ENCODE measurements around the gene NRARP.

NRARP gene

DNA sequence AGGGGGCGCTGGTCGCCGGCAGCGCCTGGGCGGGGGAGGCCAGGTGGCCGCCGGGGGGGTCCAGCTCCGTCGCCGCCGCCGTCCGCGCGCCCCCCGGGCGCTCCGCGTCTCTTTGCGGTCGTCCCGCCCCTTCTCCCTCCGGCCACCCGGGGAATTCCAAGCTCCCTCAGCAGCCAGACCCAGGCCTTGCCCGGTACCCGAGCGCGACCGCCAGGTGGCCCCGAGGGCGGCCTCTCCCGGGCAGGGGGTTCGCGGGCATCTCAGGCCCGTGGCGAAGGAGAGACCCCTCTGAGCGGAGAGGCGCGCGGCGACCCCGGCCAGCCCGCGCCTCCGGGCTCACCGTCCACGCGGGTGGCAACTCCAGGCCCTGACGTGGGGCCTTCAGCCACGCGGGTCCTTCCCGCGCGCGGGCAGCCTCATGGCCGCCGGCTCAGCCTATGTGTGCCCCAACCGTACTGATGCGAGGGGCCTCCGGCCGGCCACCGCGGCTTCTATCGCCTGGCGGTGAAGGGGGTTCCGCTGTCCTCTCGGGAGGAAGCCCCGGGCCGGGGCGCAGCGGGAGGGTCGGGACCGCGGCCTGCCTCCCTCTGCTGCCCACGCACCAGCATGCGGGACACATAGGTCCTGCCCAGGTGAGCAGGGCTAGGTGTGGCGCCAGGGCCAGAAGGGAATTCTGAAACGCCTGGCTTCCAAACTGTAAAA, 529 bp upstream of the NRARP start:
- DNase-seq = peak; percentile 80
- Histone ChIP-seq H2AK5ac (ENCODE audit: low read length) (no peak overlapping the region), H2BK5ac (ENCODE audit: low read length) (no peak overlapping the region), H2BK120ac (ENCODE audit: low read depth, low read length) (no peak overlapping the region), H3K27me3 (ENCODE audit: insufficient read depth, low read length, poor library complexity) (peaks cover 2% of the 10 kb centered on the region), H4K5ac (ENCODE audit: low read length) (no peak overlapping the region), H3K4me2 (ENCODE audit: low read length) (peak overlapping the region; percentile 36), H3K79me2 (ENCODE audit: control insufficient read depth, insufficient read depth, low read length) (no peaks in the 10 kb centered on the region), H3K4ac (ENCODE audit: low read depth, low read length) (no peak overlapping the region), H2BK15ac (replicated peaks; ENCODE audit: low read depth) (no peak overlapping the region), H3K79me1 (ENCODE audit: low read length) (no peaks in the 10 kb centered on the region), H3K4me1 (ENCODE audit: control insufficient read depth, low read depth, low read length) (peaks cover 12% of the 10 kb centered on the region), H4K8ac (ENCODE audit: low read depth, low read length) (no peak overlapping the region), H3K27ac (ENCODE audit: low read depth, low read length) (no peak overlapping the region), H3K36me3 (ENCODE audit: control insufficient read depth, insufficient read depth, low read length) (no peaks in the 10 kb centered on the region), H3K56ac (ENCODE audit: low read length) (peak overlapping the region; percentile 73), H3K23ac (ENCODE audit: low read length) (peak overlapping the region; percentile 48), H3K18ac (ENCODE audit: low read length) (peak overlapping the region; percentile 2), H3K9ac (ENCODE audit: low read length) (peak overlapping the region; percentile 47), H3K4me3 (ENCODE audit: low read length) (no peak overlapping the region)
- no CpG with 5 or more reads among the region's 78 CpGs for WGBS (ENCODE audit: extremely low coverage, insufficient coverage, low lambda C conversion rate)

DNA sequence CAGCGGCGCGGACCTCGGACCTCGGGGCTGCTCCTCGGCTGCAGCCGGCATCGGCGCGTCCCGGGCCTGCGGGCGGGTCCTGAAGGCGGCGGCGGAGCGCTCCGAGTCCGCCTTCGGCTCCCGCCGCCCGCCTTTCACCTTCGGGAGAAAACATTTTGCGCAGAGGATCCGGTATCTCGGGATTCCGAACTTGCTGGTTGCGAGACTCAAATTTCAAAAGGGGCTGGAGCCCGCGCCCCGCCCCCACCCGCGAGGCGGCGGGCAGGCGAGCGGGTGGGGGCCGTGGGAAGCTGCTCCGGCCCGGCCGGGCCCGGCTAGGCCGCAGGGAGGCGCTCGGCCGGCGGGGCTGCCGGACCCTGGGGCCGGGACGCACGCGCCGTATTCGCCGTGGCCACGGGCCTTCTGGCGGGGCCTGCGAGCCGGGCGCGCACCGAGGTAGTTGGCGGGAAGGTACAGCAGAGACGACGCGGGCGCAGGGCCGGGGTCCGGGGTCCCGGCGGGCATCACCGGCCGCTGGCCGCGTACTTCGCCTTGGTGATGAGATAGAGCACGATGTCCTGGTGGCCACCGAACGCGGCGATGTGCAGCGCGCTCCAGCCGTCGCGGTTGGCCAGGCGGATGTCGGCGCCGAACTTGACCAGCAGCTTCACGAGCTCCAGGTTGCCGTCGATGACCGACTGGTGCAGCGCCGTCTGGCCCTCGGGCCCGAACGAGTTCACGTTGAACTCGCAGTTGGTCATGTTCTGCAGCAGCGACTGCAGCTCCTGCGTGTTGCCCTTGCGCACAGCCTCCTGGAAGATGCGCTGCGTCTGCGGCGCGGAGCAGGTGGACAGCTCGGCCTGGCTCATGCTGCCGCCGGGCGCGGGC, 757 bp downstream of the NRARP start:
- Histone ChIP-seq H3K79me2 (ENCODE audit: control insufficient read depth, insufficient read depth, low read length) (no peaks in the 10 kb centered on the region), H3K56ac (ENCODE audit: low read length) (peak overlapping the region; percentile 73), H4K8ac (ENCODE audit: low read depth, low read length) (no peak overlapping the region), H2BK5ac (ENCODE audit: low read length) (no peak overlapping the region), H3K79me1 (ENCODE audit: low read length) (no peaks in the 10 kb centered on the region), H3K4me2 (ENCODE audit: low read length) (peak overlapping the region; percentile 81), H3K23ac (ENCODE audit: low read length) (peak overlapping the region; percentile 66), H3K4me1 (ENCODE audit: control insufficient read depth, low read depth, low read length) (peaks cover 12% of the 10 kb centered on the region), H2BK120ac (ENCODE audit: low read depth, low read length) (no peak overlapping the region), H2BK15ac (replicated peaks; ENCODE audit: low read depth) (no peak overlapping the region), H3K27ac (ENCODE audit: low read depth, low read length) (no peak overlapping the region), H4K5ac (ENCODE audit: low read length) (no peak overlapping the region), H3K27me3 (ENCODE audit: insufficient read depth, low read length, poor library complexity) (peaks cover 5% of the 10 kb centered on the region), H3K36me3 (ENCODE audit: control insufficient read depth, insufficient read depth, low read length) (no peaks in the 10 kb centered on the region), H3K4me3 (ENCODE audit: low read length) (peak overlapping the region; percentile 53), H3K9ac (ENCODE audit: low read length) (peak overlapping the region; percentile 63), H3K4ac (ENCODE audit: low read depth, low read length) (no peak overlapping the region), H3K18ac (ENCODE audit: low read length) (no peak overlapping the region), H2AK5ac (ENCODE audit: low read length) (no peak overlapping the region)
- WGBS (ENCODE audit: extremely low coverage, insufficient coverage, low lambda C conversion rate) = no CpG with 5 or more reads among the region's 115 CpGs
- DNase-seq = peak; percentile 68

DNA sequence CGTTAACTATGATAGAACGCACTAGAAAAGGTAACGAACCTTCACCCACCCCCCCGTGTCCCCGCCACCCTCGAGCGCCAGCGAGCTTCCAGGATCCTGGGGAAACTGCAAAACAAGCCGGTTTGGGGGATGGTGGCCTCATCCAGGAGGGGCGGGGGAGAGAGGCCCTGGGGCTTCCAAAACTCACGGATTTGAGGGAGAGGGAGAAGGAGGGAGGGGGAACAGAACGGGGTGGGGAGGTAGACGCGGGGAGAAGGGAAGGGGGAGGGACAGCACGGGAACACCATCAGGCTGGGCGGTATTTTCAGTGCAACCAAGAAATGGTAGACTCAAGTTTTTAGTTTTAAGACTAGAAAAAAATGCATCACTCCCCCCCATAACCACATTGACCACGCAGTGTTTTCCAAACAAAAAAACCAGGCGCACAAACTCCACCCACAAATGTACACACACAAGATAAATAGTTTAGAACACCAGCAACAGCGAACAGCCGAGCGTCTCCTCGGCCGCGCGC, 1.4 kb downstream of the NRARP start:
- H2BK120ac ChIP-seq (ENCODE audit: low read depth, low read length) = no peak overlapping the region
- H3K79me2 ChIP-seq (ENCODE audit: control insufficient read depth, insufficient read depth, low read length) = no peaks in the 10 kb centered on the region
- peak overlapping the region; percentile 53 for H3K4me3 ChIP-seq (ENCODE audit: low read length)
- no peak overlapping the region for H3K4ac ChIP-seq (ENCODE audit: low read depth, low read length)
- no peak overlapping the region for H3K18ac ChIP-seq (ENCODE audit: low read length)
- peak overlapping the region; percentile 63 for H3K9ac ChIP-seq (ENCODE audit: low read length)
- H3K23ac ChIP-seq (ENCODE audit: low read length) = no peak overlapping the region
- no peaks in the 10 kb centered on the region for H3K36me3 ChIP-seq (ENCODE audit: control insufficient read depth, insufficient read depth, low read length)
- no peak overlapping the region for H2BK5ac ChIP-seq (ENCODE audit: low read length)
- peaks cover 8% of the 10 kb centered on the region for H3K4me1 ChIP-seq (ENCODE audit: control insufficient read depth, low read depth, low read length)
- no peak overlapping the region for H3K27ac ChIP-seq (ENCODE audit: low read depth, low read length)
- no CpG with 5 or more reads among the region's 25 CpGs for WGBS (ENCODE audit: extremely low coverage, insufficient coverage, low lambda C conversion rate)
- peak; percentile 74 for DNase-seq
- no peak overlapping the region for H2BK15ac ChIP-seq (replicated peaks; ENCODE audit: low read depth)
- peak overlapping the region; percentile 73 for H3K56ac ChIP-seq (ENCODE audit: low read length)
- H2AK5ac ChIP-seq (ENCODE audit: low read length) = no peak overlapping the region
- H4K8ac ChIP-seq (ENCODE audit: low read depth, low read length) = no peak overlapping the region
- H3K4me2 ChIP-seq (ENCODE audit: low read length) = peak overlapping the region; percentile 81
- H3K27me3 ChIP-seq (ENCODE audit: insufficient read depth, low read length, poor library complexity) = peaks cover 8% of the 10 kb centered on the region
- no peak overlapping the region for H4K5ac ChIP-seq (ENCODE audit: low read length)
- H3K79me1 ChIP-seq (ENCODE audit: low read length) = no peaks in the 10 kb centered on the region

DNA sequence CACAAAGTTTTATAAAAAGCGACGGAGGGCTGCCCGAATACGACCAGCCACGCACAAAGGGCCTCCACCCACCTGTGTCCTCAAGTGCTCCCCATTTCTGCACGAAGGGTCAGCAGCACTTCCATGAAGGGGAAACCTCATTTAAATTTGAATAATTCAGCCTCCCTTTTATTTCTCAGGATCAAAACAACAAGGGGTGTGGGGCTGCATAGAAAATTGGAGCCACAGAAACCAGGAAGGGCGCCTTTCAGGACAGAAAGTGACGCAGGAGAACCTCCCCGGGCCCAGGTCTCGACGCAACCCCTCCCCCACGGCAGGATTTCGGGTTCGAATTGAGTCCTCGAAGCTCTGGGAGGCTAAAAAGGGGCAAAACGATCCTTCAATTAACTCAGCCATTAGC, 2.1 kb downstream of the NRARP start:
- DNase-seq = no peak
- H2BK15ac ChIP-seq (replicated peaks; ENCODE audit: low read depth) = no peak overlapping the region
- H3K27me3 ChIP-seq (ENCODE audit: insufficient read depth, low read length, poor library complexity) = peaks cover 8% of the 10 kb centered on the region
- no peak overlapping the region for H3K4me3 ChIP-seq (ENCODE audit: low read length)
- no peak overlapping the region for H4K8ac ChIP-seq (ENCODE audit: low read depth, low read length)
- no peak overlapping the region for H3K56ac ChIP-seq (ENCODE audit: low read length)
- H2BK5ac ChIP-seq (ENCODE audit: low read length) = no peak overlapping the region
- H3K4ac ChIP-seq (ENCODE audit: low read depth, low read length) = no peak overlapping the region
- no peak overlapping the region for H4K5ac ChIP-seq (ENCODE audit: low read length)
- no peak overlapping the region for H3K9ac ChIP-seq (ENCODE audit: low read length)
- H2BK120ac ChIP-seq (ENCODE audit: low read depth, low read length) = no peak overlapping the region
- H3K4me1 ChIP-seq (ENCODE audit: control insufficient read depth, low read depth, low read length) = peaks cover 4% of the 10 kb centered on the region
- H3K27ac ChIP-seq (ENCODE audit: low read depth, low read length) = no peak overlapping the region
- H3K23ac ChIP-seq (ENCODE audit: low read length) = no peak overlapping the region
- H3K79me1 ChIP-seq (ENCODE audit: low read length) = no peaks in the 10 kb centered on the region
- no peak overlapping the region for H3K18ac ChIP-seq (ENCODE audit: low read length)
- H2AK5ac ChIP-seq (ENCODE audit: low read length) = no peak overlapping the region
- H3K79me2 ChIP-seq (ENCODE audit: control insufficient read depth, insufficient read depth, low read length) = no peaks in the 10 kb centered on the region
- no peaks in the 10 kb centered on the region for H3K36me3 ChIP-seq (ENCODE audit: control insufficient read depth, insufficient read depth, low read length)
- no CpG with 5 or more reads among the region's 16 CpGs for WGBS (ENCODE audit: extremely low coverage, insufficient coverage, low lambda C conversion rate)
- H3K4me2 ChIP-seq (ENCODE audit: low read length) = no peak overlapping the region

DNA sequence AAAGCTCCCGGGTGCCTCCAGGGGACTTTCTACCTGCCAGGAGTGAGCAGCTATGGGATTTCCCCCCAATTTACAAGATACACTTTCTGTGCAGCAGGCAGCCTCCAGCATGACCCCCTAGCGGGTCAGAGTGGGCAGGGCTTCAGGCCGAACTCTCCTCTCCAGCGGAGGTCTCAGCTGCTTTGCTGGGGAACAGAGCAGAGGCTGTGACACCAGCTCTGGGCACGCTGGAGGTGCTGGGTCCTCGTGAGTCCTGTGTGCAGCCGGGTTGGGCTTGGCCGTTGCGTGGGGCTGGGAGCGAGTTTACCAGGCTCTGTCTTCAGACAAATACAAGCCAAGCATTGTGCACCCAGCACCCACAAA, 2.9 kb downstream of the NRARP start:
- Histone ChIP-seq H4K8ac (ENCODE audit: low read depth, low read length) (no peak overlapping the region), H2BK120ac (ENCODE audit: low read depth, low read length) (no peak overlapping the region), H3K4me3 (ENCODE audit: low read length) (no peak overlapping the region), H3K79me1 (ENCODE audit: low read length) (no peaks in the 10 kb centered on the region), H3K56ac (ENCODE audit: low read length) (peak overlapping the region; percentile 39), H3K27me3 (ENCODE audit: insufficient read depth, low read length, poor library complexity) (peaks cover 8% of the 10 kb centered on the region), H3K9ac (ENCODE audit: low read length) (no peak overlapping the region), H3K4ac (ENCODE audit: low read depth, low read length) (no peak overlapping the region), H3K36me3 (ENCODE audit: control insufficient read depth, insufficient read depth, low read length) (no peaks in the 10 kb centered on the region), H3K4me2 (ENCODE audit: low read length) (no peak overlapping the region), H2AK5ac (ENCODE audit: low read length) (no peak overlapping the region), H3K4me1 (ENCODE audit: control insufficient read depth, low read depth, low read length) (peaks cover 4% of the 10 kb centered on the region), H3K79me2 (ENCODE audit: control insufficient read depth, insufficient read depth, low read length) (no peaks in the 10 kb centered on the region), H4K5ac (ENCODE audit: low read length) (no peak overlapping the region), H3K23ac (ENCODE audit: low read length) (no peak overlapping the region), H3K18ac (ENCODE audit: low read length) (no peak overlapping the region), H3K27ac (ENCODE audit: low read depth, low read length) (no peak overlapping the region), H2BK15ac (replicated peaks; ENCODE audit: low read depth) (no peak overlapping the region), H2BK5ac (ENCODE audit: low read length) (no peak overlapping the region)
- no CpG with 5 or more reads among the region's 10 CpGs for WGBS (ENCODE audit: extremely low coverage, insufficient coverage, low lambda C conversion rate)
- no peak for DNase-seq

All from mesendoderm (in vitro differentiated cells).